A204.1 (cell line): ENCODE results near the gene AHCY.
"Not testable (repeated sequence)": the region's sequence is repeated elsewhere in the genome, so short reads cannot be mapped to it uniquely, and the experiment has no call there.

Experiments used
- FAIRE-seq: peaks from 2 replicates; lab custom pipeline; 2012; peaks lifted over from hg19 to GRCh38; lab: Jason Lieb, UNC

The AHCY gene

DNA sequence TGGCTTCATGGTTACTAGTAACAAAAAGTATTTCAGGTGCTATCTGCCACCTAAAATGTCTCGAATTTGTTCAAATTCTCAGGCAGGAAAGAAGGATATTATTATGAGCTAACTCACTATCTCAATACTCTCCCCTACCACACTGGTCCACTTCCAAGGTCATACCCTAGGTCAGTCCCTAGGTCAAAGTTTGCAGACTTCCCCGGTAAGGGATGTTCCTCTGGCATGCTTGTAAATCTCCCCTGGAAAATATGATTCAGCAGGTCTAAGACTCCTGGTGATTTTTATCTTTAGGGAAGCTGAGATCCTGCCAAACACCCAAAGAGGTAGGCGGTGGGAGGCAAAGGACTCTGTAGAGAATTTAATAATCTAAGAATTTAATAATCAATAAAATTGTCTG, 6.7 kb downstream of the AHCY start:
- no peak for FAIRE-seq

DNA sequence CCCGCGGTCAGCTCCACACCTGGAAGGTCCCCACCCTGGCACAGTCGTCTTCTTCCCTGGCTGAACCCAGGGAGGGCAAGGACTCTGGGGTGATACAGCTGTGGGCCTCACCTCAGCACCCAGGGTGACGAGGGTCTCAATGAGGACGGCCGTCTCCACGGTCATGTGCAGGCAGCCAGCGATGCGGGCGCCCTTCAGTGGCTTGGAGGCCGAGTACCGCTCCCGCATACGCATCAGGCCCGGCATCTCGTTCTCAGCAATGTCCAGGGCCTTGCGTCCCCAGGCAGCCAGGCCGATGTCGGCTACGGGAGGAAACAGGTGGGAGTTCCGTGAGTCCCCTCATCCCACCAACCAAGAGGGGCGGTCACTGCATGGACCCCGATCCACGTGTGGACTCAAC, 7.9 kb downstream of the AHCY start:
- FAIRE-seq: no peak

DNA sequence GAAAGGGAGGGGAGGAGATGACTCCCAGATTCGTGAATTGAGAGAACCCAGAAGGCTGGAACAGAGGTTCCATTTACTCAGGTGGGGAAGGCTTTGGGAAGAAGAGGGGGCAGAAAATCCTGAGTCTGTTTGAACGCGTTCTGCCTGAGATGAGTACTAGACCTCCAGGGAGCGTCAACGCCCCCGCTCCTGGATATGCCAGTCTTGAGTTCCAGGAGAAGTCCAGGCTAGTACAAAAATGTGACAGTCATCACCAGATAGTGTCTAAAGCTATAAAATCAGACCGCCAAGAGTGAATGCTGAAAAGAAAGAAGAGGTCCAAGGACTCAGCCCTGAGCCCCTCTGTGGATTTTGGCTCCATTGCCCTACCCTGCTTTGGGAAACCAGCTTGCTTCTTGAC, 8.6 kb downstream of the AHCY start:
- FAIRE-seq: no peak

- FAIRE-seq: no peak
Observed at GRCh38 chr20:34293589-34293988, 9.6 kb downstream of the AHCY start.

DNA sequence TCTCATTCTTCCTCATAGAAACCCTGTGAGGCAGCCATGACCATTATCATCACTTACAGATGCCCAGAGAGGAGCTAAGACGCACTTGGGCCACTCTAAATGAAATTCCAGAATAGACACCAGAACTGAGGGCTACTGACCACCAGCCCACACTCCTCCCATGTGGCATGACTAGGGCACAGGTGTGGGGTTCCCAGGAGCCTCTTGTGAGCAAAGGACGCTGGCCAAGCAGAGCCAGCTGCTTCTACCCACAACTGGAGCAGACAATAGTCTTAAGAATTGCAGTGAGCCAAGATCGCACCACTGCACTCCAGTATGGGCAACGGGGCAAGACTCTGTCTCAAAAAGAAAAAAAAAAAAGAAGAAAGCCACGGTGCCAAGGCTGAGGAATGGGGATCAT, 10.0 kb downstream of the AHCY start:
- FAIRE-seq: no peak

- FAIRE-seq: no peak
Observed at GRCh38 chr20:34292496-34292895, 10.7 kb downstream of the AHCY start.

GRCh38 chr20:34290471-34290870, 12.7 kb downstream of the AHCY start:
- FAIRE-seq: no peak

DNA sequence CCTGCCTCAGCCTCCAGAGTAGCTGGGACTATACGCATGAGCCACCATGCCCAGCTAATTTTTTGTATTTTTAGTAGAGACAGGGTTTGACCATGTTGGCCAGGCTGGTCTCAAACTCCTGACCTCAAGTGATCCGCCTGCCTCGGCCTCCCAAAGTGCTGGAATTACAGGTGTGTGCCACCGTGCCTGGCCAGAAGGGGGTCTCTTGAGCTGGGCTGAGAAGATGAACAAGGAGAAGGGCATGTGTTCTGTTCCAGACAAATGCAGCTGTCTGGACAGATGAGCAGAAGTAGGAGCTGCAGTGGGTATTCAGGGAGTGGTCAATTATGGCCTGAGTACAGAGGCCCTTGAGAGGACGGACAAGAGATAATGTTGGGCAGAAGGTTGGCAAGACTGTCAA, 15.7 kb downstream of the AHCY start:
- not testable (repeated sequence) for FAIRE-seq

GRCh38 chr20:34285450-34285849, 17.7 kb downstream of the AHCY start:
- no peak for FAIRE-seq

- FAIRE-seq: no peak
Observed at GRCh38 chr20:34283844-34284243, 19.3 kb downstream of the AHCY start.

DNA sequence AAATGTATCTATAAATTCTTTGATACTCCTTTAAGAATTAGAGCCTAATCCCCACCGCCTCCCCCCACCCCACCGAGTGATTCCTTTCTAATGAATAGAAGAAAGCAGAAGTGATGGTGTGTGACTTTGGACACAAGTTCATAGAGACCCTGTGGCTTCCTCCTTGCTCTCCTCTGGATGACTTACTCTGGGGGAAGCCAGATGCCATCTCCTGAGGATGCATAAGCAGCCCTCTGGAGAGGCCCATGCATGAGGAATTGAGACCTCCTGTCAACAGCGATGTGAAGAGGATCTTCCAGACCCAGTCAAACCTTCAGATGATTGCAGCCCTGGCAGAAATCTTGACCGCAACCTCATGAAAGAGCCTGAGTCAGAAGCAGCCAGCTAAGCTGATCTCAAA, 21.1 kb downstream of the AHCY start:
- no peak for FAIRE-seq

GRCh38 chr20:34281177-34281576, 22.0 kb downstream of the AHCY start:
- no peak for FAIRE-seq

DNA sequence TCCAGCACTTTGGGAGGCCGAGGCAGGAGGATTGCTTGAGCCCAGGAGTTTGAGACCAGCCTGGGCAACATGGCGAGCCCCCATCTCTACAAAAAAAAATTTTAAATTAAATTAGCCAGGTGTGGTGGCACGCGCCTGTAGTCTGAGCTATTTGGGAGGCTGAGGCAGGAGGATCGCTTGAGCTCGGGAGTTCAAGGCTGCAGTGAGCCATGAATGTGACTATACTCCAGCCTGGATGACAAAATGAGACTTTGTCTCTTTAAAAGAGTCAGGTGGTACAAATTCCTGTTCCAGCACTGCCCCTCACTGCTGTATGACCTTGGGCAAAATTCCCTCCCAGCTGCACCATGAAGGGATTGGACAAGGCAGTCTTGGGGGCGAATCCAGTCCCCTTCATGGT, 28.5 kb downstream of the AHCY start:
- no peak for FAIRE-seq

DNA sequence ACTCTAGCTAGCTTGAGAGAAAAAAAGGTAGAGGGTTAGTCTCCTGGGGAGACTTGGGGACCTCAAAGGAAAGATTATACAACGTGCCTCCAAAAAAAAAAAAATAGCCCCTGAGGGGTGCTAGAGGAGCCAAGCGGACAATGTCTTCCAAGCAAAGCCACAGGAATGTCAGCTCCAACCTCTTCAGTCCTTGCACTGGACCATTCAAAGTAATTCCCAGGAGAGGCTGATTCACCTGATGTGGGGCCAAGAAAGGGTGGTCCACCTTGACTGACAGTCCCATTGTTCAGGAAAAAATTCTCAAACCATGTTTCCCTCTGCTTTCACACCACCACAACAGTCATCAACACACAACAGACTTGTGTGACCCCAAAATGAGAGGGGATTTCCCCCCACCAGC, 31.2 kb downstream of the AHCY start:
- FAIRE-seq: no peak

GRCh38 chr20:34269996-34270627, 33.0 kb downstream of the AHCY start:
- FAIRE-seq: no peak

DNA sequence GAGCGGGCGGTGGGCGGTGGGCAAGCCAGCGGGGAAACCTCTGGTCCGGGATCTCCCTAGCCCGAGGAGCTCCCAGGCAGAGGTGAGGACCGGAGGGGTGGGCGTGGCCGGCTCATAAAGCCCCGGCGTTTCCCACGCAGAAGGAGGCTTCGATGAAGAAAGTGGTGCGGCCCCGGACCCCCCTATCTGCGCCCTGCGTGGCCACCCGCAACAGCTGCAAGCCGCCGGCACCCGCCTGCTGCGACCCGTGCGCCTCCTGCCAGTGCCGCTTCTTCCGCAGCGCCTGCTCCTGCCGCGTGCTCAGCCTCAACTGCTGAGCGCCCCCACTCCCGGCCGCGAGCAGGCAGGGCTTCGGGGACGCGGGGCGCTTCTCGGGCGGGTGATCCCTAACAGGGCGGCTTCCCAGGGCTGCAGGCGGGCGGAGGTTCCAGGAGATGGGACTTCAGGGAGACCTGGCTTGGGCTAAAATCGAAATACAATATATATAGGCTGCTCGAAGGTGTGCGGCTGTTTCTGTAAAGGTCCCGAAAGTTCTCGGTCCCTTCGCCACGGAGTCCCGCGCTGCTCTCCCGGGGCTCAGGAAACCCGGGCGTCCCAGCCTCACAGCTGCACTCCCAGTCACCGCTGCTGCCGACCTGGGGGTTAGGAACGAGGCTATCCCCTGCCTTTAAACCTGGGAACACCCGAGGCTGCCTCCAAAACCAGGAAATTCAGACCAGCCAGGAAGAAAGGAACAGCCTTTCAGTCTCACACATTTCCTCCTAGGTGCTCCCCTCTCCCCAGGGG, 34.1 kb downstream of the AHCY start:
- no peak for FAIRE-seq

DNA sequence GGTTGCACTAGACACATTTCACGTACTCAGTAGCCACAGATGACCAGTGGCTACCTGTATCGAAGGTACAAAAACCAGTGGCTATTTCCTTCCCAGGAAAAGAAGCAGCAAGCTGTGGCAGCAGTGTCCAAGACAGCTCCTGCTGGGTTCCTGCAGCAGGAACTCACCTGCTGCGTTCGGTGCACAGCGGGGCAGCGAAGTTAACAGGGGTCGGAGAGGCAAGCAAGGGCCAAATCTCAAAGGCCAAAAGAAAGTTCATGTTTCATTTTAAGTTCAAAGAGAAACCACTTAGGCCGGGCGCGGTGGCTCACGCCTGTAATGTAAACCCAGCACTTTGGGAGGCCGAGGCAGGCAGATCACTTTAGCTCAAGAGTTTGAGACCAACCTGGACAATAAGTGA, 35.0 kb downstream of the AHCY start:
- FAIRE-seq: no peak

DNA sequence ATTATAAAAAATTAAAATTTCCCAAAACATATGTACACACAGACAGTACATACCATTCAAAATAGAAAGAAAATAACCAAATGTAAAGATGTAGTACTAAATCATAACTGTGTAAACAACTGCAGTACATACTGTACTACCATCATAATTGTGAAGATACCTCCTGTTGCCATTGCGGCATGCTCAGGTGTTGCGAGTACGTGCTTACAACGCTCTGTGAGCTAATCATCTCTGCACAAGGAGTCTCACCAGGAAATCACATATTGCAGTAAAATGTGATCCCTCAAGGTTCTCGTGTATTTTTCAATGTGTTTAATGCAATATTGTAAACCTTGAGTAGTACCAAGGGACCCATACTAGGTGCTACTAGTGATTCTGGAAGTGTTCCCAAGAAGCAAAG, 39.0 kb downstream of the AHCY start:
- no peak for FAIRE-seq

DNA sequence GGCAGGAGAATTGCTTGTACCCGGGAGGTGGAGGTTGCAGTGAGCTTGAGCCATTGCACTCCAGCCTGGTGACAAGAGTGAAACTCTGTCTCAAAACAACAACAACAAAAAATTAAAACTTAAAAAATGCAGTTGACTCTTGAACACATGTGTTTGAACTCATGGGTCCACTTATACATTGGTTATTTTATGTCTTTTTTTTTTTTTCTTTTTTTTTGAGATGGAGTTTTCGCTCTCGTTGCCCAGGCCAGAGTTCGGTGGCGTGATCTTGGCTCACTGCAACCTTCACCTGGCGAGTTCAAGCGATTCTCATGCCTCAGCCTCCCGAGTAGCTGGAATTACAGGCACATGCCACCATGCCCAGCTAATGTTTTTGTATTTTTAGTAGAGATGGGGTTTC, 39.7 kb downstream of the AHCY start:
- FAIRE-seq: not testable (repeated sequence)

- no peak for FAIRE-seq
Observed at GRCh38 chr20:34262488-34263288, 40.5 kb downstream of the AHCY start.

GRCh38 chr20:34260208-34260942, 42.8 kb downstream of the AHCY start:
- FAIRE-seq: no peak

DNA sequence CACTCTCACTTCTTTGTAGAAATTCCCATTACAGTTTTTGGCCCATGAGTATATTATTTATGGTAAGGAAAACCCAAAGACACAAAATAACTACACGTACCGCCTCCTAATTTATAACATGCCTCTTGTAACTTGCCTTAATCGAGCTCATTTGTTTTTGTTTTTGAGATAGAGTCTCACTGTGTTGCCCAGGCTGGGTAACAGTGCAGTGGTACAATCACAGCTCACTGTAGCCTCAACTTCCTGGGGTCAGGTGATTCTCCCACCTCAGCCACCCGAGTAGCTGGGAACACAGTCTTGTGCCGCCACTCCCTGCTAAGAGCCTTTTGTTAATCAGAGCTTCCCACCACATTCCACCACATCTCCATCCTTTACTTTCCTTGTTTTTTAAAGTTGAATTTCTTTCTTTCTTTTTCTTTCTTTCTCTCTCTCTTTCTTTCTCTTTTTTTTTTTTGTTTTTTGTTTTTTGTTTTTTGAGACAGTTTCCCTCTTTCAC, 46.5 kb downstream of the AHCY start:
- FAIRE-seq: no peak
